ENCODE data around the gene RASGRF2.

GRCh38 chr5:81181576-81182316 lies 221.6 kb downstream of the RASGRF2 start:
- TF ChIP-seq POLR2A (IDR thresholded peaks at IDR 0.05; ENCODE audit: low read length) (no peak), GATA1 (IDR thresholded peaks at IDR 0.05; ENCODE audit: low read depth, low read length) (no peak)
